Pancreas (tissue), 10 donors: ENCODE measurements around the gene GJC1. TPM values are rescaled to one million over a fixed set of nuclear protein-coding genes. Genes with fewer than 3 reads are reported as not detected.

Experiments
- ATAC-seq, 4 donors: fragments of 200-7000 bp; cut with Tn5 transposase; one replicate each; pipeline versions ENCODE4 v1.8.0 to v1.9.1; 2020; ENCODE audit warnings: mild to moderate bottlenecking in 4 of 4, moderate library complexity in 4 of 4
- DNase-seq, 6 donors: peaks; one replicate each; pipeline ENCODE4 v3.0.0-alpha.2; 2020
- FAIRE-seq: peaks from 2 replicates; lab custom pipeline; 2012; peaks lifted over from hg19 to GRCh38; lab: Jason Lieb, UNC
- H3K27ac ChIP-seq, 4 donors: fragments of 200-600 bp; sonication (generic); 1 replicate in 3 of 4; 2 replicates in 1 of 4; pipeline versions ENCODE4 v1.5.0 to v1.8.0; 2020
- H3K27me3 ChIP-seq, 4 donors: fragments of 200-600 bp; one replicate each; pipeline ENCODE4 v1.8.0; 2021
- H3K36me3 ChIP-seq, 3 donors: fragments of 200-600 bp; sonication (generic) in 1 of 3; one replicate each; pipeline versions ENCODE4 v1.5.0 to v1.8.0; 2020 to 2021
- H3K4me1 ChIP-seq, 3 donors: fragments of 200-600 bp; one replicate each; pipeline ENCODE4 v1.8.0; 2021
- H3K4me3 ChIP-seq, 4 donors: fragments of 200-600 bp; sonication (generic) in 2 of 4; one replicate each; pipeline versions ENCODE4 v1.5.0 to v1.8.0; 2020 to 2021
- H3K9me3 ChIP-seq, 4 donors: fragments of 200-600 bp; one replicate each; pipeline ENCODE4 v1.8.0; 2021
- WGBS, 2 donors: extraction: QIAGEN DNeasy Blood & Tissue Kit; methylation state at CpG; one replicate each; pipeline ENCODE4 v1.1.7; 2013; 5-methylcytosine and 5-hydroxymethylcytosine counted together
- intact Hi-C, 3 donors: fragments of 100-400 bp; cut with DNase I; formaldehyde crosslinking; loops; one replicate each; pipeline versions ENCODE4 v1.11.1 to v1.14.2; 2022
- polyA plus RNA-seq, 2 donors: library from polyadenylated mRNA; stranded (reverse); fragments of 200-250 nt; gene quantifications; one replicate each; pipeline ENCODE4 v1.2.3, GENCODE V29; 2013
- total RNA-seq, 6 donors: library from RNA; stranded (reverse); fragmentation: NEBNext Ultra II Directional in 4 of 6; extraction: Animal tissue kit (Norgen Biotek cat#: 25700) in 4 of 6; gene quantifications; one replicate each; pipeline versions ENCODE4 v1.2.1 to v1.2.4, GENCODE V29; 2021 to 2023
- TF ChIP-seq, protein P1 (sequence below), 4 donors: fragments of 200-600 bp; sonication (generic) in 3 of 4; IDR thresholded peaks; one replicate each; pipeline versions ENCODE4 v1.5.0 to v1.8.0; 2021; ENCODE audit warnings: antibody characterized with exemption in 4 of 4
- donor health status: healthy with polysubstance abuse.
- donor health status: DM: no; HTN: no; CAD: no; lungs with moderate emphysema.
- donor health status: DM: no; HTN: no; CAD: no.
- donor health status: control.
- donor health status: control.
- donor health status: Bipolar disorder and iron deficiency.
- donor health status: DM: yes; HTN: yes; CAD: no.
- donor health status: DM: no; HTN: no; CAD: no.
- donor health status: DM: no; HTN: no; CAD: no.
- donor health status: DM: yes; HTN: yes; CAD: no.

GJC1 gene
- total and polyA plus RNA-seq, 8 donors: 0.58 to 3.1 (median 1.1) TPM

GRCh38 chr17:44875761-44876160, 45.7 kb upstream of the GJC1 start:
- no peaks in the 10 kb centered on the region for H3K27me3 ChIP-seq
- no peak overlapping the region for H3K4me3 ChIP-seq
- ATAC-seq (no peak), DNase-seq (no peak), FAIRE-seq (no peak)
- 94 to 95% methylated on average over 6 of the region's 6 CpGs for WGBS, 2 donors
- peaks cover 8 to 68% (median 28%) of the 10 kb centered on the region in 3 donors for H3K36me3 ChIP-seq
- no peak overlapping the region for H3K27ac ChIP-seq
- intact Hi-C loops: no loop called here
- no peaks in the 10 kb centered on the region for H3K9me3 ChIP-seq
- TF ChIP-seq, protein P1, sequence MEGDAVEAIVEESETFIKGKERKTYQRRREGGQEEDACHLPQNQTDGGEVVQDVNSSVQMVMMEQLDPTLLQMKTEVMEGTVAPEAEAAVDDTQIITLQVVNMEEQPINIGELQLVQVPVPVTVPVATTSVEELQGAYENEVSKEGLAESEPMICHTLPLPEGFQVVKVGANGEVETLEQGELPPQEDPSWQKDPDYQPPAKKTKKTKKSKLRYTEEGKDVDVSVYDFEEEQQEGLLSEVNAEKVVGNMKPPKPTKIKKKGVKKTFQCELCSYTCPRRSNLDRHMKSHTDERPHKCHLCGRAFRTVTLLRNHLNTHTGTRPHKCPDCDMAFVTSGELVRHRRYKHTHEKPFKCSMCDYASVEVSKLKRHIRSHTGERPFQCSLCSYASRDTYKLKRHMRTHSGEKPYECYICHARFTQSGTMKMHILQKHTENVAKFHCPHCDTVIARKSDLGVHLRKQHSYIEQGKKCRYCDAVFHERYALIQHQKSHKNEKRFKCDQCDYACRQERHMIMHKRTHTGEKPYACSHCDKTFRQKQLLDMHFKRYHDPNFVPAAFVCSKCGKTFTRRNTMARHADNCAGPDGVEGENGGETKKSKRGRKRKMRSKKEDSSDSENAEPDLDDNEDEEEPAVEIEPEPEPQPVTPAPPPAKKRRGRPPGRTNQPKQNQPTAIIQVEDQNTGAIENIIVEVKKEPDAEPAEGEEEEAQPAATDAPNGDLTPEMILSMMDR (IDR thresholded peaks at IDR 0.05): no peak
- no peaks in the 10 kb centered on the region for H3K4me1 ChIP-seq

DNA sequence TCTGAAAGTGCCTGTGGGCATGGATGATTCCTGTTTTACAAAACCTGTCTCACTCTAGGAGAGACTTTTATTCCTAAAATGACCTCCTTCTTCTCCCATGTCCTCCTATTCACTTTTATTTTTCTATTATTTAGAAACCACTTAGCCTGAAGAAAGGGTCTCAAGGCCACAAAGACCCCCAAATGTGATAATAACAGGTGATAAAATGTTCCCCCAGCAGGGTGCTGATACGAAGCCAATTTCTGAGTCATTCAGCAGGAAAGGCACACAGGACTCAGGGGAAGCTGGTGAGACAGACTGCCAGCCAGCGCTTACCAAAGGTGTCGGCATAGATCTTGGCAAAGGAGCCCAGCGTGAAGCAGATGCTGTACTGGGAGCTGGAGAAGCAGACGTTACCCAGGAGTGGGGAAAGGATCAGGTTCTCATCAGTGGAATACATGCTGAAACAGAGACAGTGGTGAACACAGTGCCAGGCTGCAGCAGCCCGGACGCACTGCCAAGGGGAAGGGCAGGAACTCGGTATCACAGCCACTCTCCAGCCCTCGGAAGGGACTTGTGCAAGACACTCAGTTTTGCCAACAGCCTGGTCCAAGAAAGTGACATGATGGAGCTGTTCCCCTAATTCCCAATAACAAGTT, 42.2 kb upstream of the GJC1 start:
- DNase-seq (peak in 1 of 6 donors; percentile 13), ATAC-seq (peak in 2 of 4 donors; percentile 18 to 37), FAIRE-seq (no peak)
- Histone ChIP-seq H3K27ac (no peak overlapping the region), H3K36me3 (peaks cover 6 to 63% (median 34%) of the 10 kb centered on the region in 3 donors), H3K4me3 (no peak overlapping the region), H3K9me3 (no peaks in the 10 kb centered on the region), H3K4me1 (no peaks in the 10 kb centered on the region), H3K27me3 (no peaks in the 10 kb centered on the region)
- intact Hi-C loops: no loop called here
- TF ChIP-seq, protein P1 (IDR thresholded peaks at IDR 0.05): no peak
- WGBS, 2 donors: 84 to 91% methylated on average over 9 of the region's 9 CpGs

DNA sequence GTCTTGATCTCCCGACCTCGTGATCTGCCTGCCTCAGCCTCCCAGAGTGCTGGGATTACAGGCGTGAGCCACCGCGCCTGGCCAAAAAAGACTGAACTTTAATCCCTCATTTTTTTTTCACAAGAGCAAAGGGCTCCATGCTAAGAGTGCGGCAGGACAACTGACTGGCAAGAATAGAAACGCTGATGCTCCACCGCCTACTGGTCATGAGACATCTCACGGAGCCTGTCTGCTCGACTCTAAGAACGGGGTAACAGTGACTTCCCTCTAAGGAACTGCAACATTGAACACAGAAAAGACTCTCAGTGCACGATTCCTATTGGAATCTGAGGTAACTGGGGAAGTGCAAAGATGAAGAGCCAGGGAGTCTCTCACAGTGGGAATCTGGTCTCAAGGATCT, 41.5 kb upstream of the GJC1 start:
- no peak for FAIRE-seq
- no peaks in the 10 kb centered on the region for H3K27me3 ChIP-seq
- no peak overlapping the region for H3K27ac ChIP-seq
- H3K9me3 ChIP-seq: no peaks in the 10 kb centered on the region
- DNase-seq: peak in 1 of 6 donors; percentile 24
- no peak for ATAC-seq
- TF ChIP-seq, protein P1 (IDR thresholded peaks at IDR 0.05): no peak
- H3K36me3 ChIP-seq: peaks cover 6 to 64% (median 34%) of the 10 kb centered on the region in 3 donors
- WGBS, 2 donors: 96 to 98% methylated on average over 12 of the region's 12 CpGs
- H3K4me3 ChIP-seq: no peak overlapping the region
- intact Hi-C loops: no loop called here
- no peaks in the 10 kb centered on the region for H3K4me1 ChIP-seq

GRCh38 chr17:44867841-44868240, 37.8 kb upstream of the GJC1 start:
- H3K27ac ChIP-seq: no peak overlapping the region
- no peak for DNase-seq
- TF ChIP-seq, protein P1 (IDR thresholded peaks at IDR 0.05): no peak
- H3K27me3 ChIP-seq: no peaks in the 10 kb centered on the region
- intact Hi-C loops: no loop called here
- H3K9me3 ChIP-seq: no peaks in the 10 kb centered on the region
- ATAC-seq: no peak
- no peaks in the 10 kb centered on the region for H3K4me1 ChIP-seq
- no peak for FAIRE-seq
- H3K4me3 ChIP-seq: no peak overlapping the region
- 87 to 90% methylated on average over 3 of the region's 3 CpGs for whole genome bisulfite sequencing, 2 donors
- peaks cover 3 to 74% (median 23%) of the 10 kb centered on the region in 3 donors for H3K36me3 ChIP-seq

- Histone ChIP-seq H3K36me3 (peaks cover 3 to 65% (median 25%) of the 10 kb centered on the region in 3 donors), H3K4me3 (no peak overlapping the region), H3K27me3 (no peaks in the 10 kb centered on the region), H3K9me3 (no peaks in the 10 kb centered on the region), H3K27ac (no peak overlapping the region), H3K4me1 (no peaks in the 10 kb centered on the region)
- DNase-seq: peak in 1 of 6 donors; percentile 18
- ATAC-seq: no peak
- TF ChIP-seq, protein P1 (IDR thresholded peaks at IDR 0.05): no peak
- WGBS, 2 donors: 85 to 87% methylated on average over 6 of the region's 6 CpGs
- intact Hi-C loops: no loop called here
- FAIRE-seq: no peak
These were observed 35.8 kb upstream of the GJC1 start for GRCh38 chr17:44865931-44866330.
